GM18508 (cell line): ENCODE measurements around the gene MYADML2.

Source experiments
- ATAC-seq: cut with Tn5 transposase; IDR thresholded peaks from one replicate; pipeline ENCODE4 v1.9.1; 2021; ENCODE audit warnings: moderate number of reproducible peaks; ENCODE audit not compliant: insufficient read depth, unreplicated experiment

MYADML2 gene

DNA sequence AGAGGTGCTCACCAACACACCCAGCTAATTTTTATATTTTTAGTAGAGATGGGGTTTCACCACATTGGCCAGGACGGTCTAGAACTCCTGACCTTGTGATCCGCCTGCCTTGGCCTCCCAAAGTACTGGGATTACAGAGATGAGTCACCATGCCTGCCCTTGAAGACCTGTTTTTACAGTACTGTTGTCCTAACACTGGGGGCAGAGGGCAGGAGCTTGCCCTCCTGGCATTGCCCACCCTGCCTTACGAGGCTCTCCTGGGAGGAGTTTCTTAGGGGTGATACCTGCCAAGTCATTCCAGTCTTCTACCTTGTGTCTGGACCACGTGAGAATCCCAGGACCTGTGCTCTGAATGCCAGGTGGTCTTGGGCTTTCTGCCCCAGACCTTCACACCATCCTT, 33.1 kb upstream of the MYADML2 start:
- no peak for ATAC-seq

- no peak for ATAC-seq
Measured at GRCh38 chr17:81978524-81979298, 31.7 kb upstream of the MYADML2 start.

GRCh38 chr17:81977211-81977808, 30.3 kb upstream of the MYADML2 start, which contains the start of gene ASPSCR1:
Gene ASPSCR1, plus strand, starts transcription at chr17:81977629. Its CDS starts 18 bp downstream, at chr17:81977647.
- ATAC-seq = no peak

- ATAC-seq = no peak
Measured at GRCh38 chr17:81976332-81977210, 29.5 kb upstream of the MYADML2 start.

- no peak for ATAC-seq
Measured at GRCh38 chr17:81973432-81973831, 26.4 kb upstream of the MYADML2 start.

DNA sequence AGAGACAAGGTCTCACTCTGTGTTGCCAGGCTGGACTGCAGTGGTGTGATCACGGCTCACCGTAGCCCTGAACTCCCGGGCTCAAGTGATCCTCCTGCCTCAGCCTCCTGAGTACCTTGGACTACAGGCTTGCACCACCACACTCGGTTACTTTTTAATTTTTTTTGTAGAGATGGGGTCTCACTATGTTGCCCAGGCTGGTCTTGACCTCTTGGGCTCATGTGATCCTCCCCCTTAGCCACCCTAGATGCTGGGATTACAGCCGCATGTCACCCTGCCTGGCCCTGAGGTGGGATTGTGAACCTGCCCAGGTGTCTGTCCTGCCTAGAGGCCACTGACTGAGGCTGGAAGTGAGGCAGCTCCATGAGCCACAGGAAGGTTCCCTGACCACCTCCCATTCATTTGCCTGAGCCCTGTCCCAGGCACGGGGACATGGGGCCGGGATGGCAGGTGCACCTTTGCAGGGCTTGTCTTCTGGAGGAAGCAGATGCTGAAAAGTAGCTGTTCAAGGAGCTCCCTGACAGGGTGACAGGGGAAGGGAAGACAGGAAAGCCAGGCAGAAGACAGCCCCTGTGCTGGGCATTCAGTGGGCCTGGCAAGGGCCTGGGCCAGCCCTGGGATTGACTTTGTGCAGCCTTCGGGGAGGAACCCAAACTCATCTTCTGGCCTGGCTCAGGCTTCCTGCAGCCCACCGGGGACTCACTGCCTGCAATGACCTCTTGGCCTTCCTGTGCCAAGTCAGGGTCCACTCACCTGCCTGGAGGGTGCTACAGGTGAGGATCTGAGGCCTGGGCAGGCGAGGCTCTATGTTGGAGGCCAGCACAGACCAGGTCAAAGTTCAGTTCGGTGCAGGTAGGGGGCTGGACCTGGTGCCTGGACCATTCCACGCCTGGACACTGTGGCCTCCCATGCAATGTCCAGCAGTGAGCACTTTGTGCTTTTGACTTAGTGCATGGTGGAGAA, 22.1 kb upstream of the MYADML2 start:
- no peak for ATAC-seq

DNA sequence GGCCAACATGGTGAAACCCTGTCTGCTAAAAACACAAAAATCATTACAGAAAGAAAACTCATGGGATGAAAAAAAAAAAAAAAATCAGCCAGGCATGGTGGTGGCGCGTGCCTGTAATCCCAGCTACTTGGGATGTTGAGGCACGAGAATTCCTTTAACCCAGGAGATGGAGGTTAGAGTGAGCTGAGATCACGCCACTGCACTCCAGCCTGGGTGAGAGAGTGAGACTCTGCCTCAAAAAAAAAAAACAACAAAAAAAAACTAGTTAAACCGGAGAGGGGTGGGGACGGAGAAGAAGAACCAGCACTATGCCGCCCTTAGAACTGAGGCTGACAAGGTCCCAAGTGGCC, 21.3 kb upstream of the MYADML2 start:
- no peak for ATAC-seq

GRCh38 chr17:81967533-81968395, 20.7 kb upstream of the MYADML2 start:
- no peak for ATAC-seq

GRCh38 chr17:81967244-81967532, 20.2 kb upstream of the MYADML2 start:
- ATAC-seq = no peak

- no peak for ATAC-seq
Measured at GRCh38 chr17:81966343-81967243, 19.6 kb upstream of the MYADML2 start.

GRCh38 chr17:81964081-81964849, 17.2 kb upstream of the MYADML2 start:
- no peak for ATAC-seq

DNA sequence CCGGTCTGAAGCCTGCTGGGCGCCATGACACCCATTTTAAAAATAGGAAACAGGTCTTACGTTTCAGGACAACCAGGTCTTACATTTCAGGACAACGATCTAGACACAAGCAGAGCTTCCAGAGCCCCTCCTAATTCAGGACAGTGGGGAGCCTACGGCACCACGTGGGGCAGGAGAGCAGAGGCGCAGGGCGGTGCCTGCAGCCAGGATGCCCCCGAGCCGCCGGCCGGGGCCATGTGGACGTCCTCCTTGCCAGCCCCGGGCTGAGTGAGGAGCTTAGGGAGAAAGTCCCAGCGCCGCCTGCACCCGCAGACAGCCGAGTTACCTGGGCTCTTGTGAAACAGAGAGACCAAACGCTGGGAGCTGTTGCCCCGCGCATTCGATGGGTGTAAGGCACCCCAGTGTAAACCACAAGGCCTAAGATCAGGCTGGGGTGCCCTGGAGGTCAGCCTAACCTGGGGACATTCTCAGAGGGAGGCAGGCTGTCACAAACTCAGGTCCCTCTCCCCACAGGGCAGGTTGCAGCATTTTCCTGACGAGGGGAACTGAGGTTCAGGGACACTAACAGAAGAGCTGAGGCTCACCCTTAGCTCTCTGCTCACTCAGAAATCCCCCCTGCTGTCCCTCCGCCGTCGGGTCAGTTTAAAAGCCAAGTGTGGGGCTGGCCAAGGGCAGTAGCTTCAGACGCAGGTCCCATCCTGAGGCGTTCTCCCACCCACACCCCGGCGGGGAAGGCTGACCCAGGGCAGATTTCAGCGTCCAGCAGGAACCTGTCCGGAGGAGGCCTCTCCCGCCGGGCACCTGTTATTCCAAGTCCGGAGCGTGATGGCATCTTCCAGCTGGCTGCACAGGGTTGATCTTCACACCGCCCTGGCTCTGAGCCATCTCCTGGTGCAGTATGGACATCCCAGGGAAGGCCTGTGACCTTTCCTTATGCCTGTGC, 15.7 kb upstream of the MYADML2 start:
- ATAC-seq = no peak

DNA sequence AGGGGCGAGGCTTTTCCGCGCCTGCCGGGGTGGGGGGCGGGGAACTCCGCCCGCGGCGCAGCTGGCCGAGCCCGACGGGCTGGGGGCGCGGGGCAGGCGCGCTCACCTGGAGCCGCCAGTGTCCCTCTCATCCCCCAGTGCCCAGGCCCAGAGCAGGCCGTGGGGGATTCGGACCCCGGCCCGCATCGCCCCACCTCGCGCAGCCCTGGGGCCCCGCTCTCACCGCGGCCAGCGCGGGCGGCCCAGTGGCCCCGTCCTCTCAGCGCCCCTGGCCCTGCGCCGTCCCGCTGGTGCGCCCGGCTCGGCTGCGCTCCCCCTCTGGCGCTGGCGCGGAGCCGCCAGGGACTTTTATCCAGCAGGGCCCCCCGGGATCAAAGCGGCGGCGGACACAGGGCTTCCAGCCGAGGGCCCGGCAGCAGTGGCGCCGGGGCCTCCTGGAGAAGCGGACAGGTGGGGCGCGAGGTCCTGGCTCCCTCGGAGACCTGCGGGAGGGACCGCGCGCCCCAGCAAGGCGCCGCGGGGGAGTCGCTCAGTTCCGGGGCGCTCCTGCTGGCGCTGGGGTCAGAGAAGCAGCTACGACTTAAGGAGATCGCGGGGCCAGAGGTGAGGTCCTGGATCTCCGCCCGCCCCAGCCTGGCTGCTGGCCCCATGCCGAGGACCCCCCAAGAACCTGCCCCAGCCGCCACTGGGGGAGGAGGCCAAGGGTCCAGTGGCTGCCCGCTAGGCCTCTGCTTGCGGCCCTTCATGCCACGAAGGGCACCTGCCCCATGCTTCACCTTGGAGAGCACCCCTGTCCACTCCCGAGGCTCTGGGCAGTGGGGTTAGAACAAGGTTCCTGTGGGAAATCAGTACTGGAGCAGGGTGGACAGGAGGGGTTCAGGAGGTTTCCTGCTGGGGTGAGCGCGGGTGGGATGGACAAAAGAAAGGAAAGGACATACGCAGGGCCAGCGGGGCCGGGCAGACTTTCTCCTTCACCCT, 14.8 kb upstream of the MYADML2 start:
- ATAC-seq = no peak

GRCh38 chr17:81961087-81961511, 14.1 kb upstream of the MYADML2 start, which contains the start of gene NOTUM:
Gene NOTUM, minus strand, starts transcription at chr17:81961187. Its CDS starts 278 bp downstream, at chr17:81960909.
- ATAC-seq = no peak
